Mammary epithelial cell (primary cell): Measurements from ENCODE around the gene ROBO1.

ENCODE experiments used
- CTCF ChIP-seq, 2 donors: IDR thresholded peaks in 1 of 2; conservative IDR thresholded peaks in 1 of 2; 2 replicates each; pipeline ENCODE4 v1.5.1; 2011 to 2012; ENCODE audit warnings: inconsistent platforms in 2 of 2, low read length in 2 of 2, mild to moderate bottlenecking in 2 of 2, control low read depth in 1 of 2, low read depth in 1 of 2; ENCODE audit not compliant: insufficient read depth in 1 of 2; ENCODE audit errors: extremely low read depth in 1 of 2
- EZH2 ChIP-seq: IDR thresholded peaks from 2 replicates; pipeline ENCODE4 v1.6.1; 2012; ENCODE audit warnings: low read length, inconsistent platforms, borderline replicate concordance

- TF ChIP-seq CTCF (conservative IDR thresholded peaks at IDR 0.05 in 1 of 2, IDR thresholded peaks at IDR 0.05 in 1 of 2; ENCODE audit: extremely low read depth in 1 of 2, insufficient read depth in 1 of 2, low read depth in 1 of 2, low read length in 2 of 2) (no peak), EZH2 (no peak)
Measured at GRCh38 chr3:78798266-78798832, 969.4 kb downstream of the ROBO1 start.
